GM12878 (cell line): ENCODE data around the gene DFFB. TPM values are rescaled to one million over a fixed set of nuclear protein-coding genes. Genes with fewer than 3 reads are reported as not detected.
A peak's percentile ranks its signal among the peaks of the same experiment; 100 is the strongest.

Experiments
- ATAC-seq: fragments of 200-7000 bp; cut with Tn5 transposase; 3 replicates; pipeline ENCODE4 v1.9.1; 2020; ENCODE audit warnings: mild to moderate bottlenecking, moderate library complexity
- BruUV-seq: library from RNA; stranded (reverse); fragments of 400-500 nt; replicated peaks from 2 replicates; lab custom pipeline; 2021; lab: Mats Ljungman, UMichigan
- CTCF ChIA-PET: fragments of 300-600 bp; sonication (Branson Sonifier 250); formaldehyde crosslinking; extraction: SDS; loops from one replicate; lab custom pipeline; 2021; ENCODE audit warnings: inconsistent platforms; lab: Yijun Ruan, JAX
- POLR2A ChIA-PET: fragments of 350-600 bp; formaldehyde crosslinking; extraction: SDS; loops from one replicate; lab custom pipeline; 2021; ENCODE audit warnings: inconsistent platforms; lab: Charles Lee
- RAD21 ChIA-PET: fragments of 300-600 bp; sonication (Branson Sonifier 250); formaldehyde crosslinking; loops from one replicate; lab custom pipeline; 2023; ENCODE audit warnings: antibody characterized with exemption; ENCODE audit not compliant: unreplicated experiment; lab: Charles Lee
- SMC1A ChIA-PET: fragments of 300-600 bp; sonication (Branson Sonifier 250); formaldehyde crosslinking; loops from one replicate; lab custom pipeline; 2023; ENCODE audit not compliant: unreplicated experiment, uncharacterized antibody; lab: Charles Lee
- DNase-seq: peaks from one replicate; pipeline ENCODE4 v3.0.0-alpha.2; 2011; ENCODE audit warnings: low read depth, low spot score
- FAIRE-seq: peaks from 3 replicates; lab custom pipeline; 2011; peaks lifted over from hg19 to GRCh38; lab: Jason Lieb, UNC
- H2AFZ ChIP-seq: 2 replicates; pipeline ENCODE4 v1.6.0; 2011; ENCODE audit warnings: low read depth, low read length, control low read depth; ENCODE audit not compliant: control insufficient read depth
- H3K27ac ChIP-seq: 2 replicates; pipeline ENCODE4 v1.5.1; 2011; ENCODE audit warnings: control low read depth; ENCODE audit not compliant: control insufficient read depth, insufficient read depth
- H3K27me3 ChIP-seq, 2 experiments: replicated peaks in 1 of 2; 2 replicates each; pipeline versions ENCODE4 v1.6.0 to v1.6.1; 2011; ENCODE audit warnings: low read length in 1 of 2; ENCODE audit not compliant: control insufficient read depth in 2 of 2, insufficient read depth in 2 of 2
- H3K36me3 ChIP-seq, 2 experiments: 2 replicates each; pipeline ENCODE4 v1.5.1; 2011; ENCODE audit warnings: low read length in 1 of 2; ENCODE audit not compliant: control insufficient read depth in 2 of 2, insufficient read depth in 2 of 2
- H3K4me1 ChIP-seq: 2 replicates; pipeline ENCODE4 v1.6.1; 2011; ENCODE audit warnings: mild to moderate bottlenecking, low read length, moderate library complexity, mixed read lengths; ENCODE audit not compliant: control insufficient read depth, insufficient read depth
- H3K4me2 ChIP-seq: 2 replicates; pipeline ENCODE4 v1.6.0; 2011; ENCODE audit warnings: control low read depth; ENCODE audit not compliant: control insufficient read depth, insufficient read depth
- H3K4me3 ChIP-seq: fragments of 200-600 bp; sonication (generic); 2 replicates; pipeline ENCODE4 v1.5.1; 2016
- H3K79me2 ChIP-seq: 2 replicates; pipeline ENCODE4 v1.6.0; 2011; ENCODE audit warnings: low read length; ENCODE audit not compliant: control insufficient read depth, insufficient read depth
- H3K9ac ChIP-seq: 2 replicates; pipeline ENCODE4 v1.8.0; 2011; ENCODE audit warnings: low read length, control low read depth, mixed read lengths; ENCODE audit not compliant: control insufficient read depth, insufficient read depth
- H3K9me3 ChIP-seq: replicated peaks from 3 replicates; pipeline ENCODE4 v1.5.1; 2011; ENCODE audit warnings: mild to moderate bottlenecking, low read length; ENCODE audit not compliant: control insufficient read depth, insufficient read depth
- H4K20me1 ChIP-seq: 2 replicates; pipeline ENCODE4 v1.6.0; 2011; ENCODE audit not compliant: control insufficient read depth, insufficient read depth
- E2F4 ChIP-seq: IDR thresholded peaks from 2 replicates; pipeline ENCODE4 v1.6.1; 2012; ENCODE audit warnings: low read depth, low read length, improper control_type of control experiment
- FOXK2 ChIP-seq: fragments of 450-650 bp; IDR thresholded peaks from 2 replicates; pipeline ENCODE4 v1.6.1; 2017; ENCODE audit warnings: mild to moderate bottlenecking, moderate library complexity
- GABPA ChIP-seq: IDR thresholded peaks from 2 replicates; pipeline ENCODE4 v1.6.1; 2014; ENCODE audit warnings: antibody characterized with exemption, low read depth, mild to moderate bottlenecking, inconsistent platforms
- MYC ChIP-seq: IDR thresholded peaks from 2 replicates; pipeline ENCODE4 v1.6.1; 2011; ENCODE audit warnings: mild to moderate bottlenecking, low read length, moderate library complexity, inconsistent platforms; ENCODE audit not compliant: insufficient read depth, insufficient replicate concordance, insufficient read length, severe bottlenecking
- NFYA ChIP-seq: IDR thresholded peaks from 2 replicates; pipeline ENCODE4 v1.6.1; 2011; ENCODE audit warnings: low read depth, mild to moderate bottlenecking, low read length, improper control_type of control experiment, borderline replicate concordance
- NFYB ChIP-seq: IDR thresholded peaks from 2 replicates; pipeline ENCODE4 v1.6.1; 2011; ENCODE audit warnings: low read depth, mild to moderate bottlenecking, low read length, improper control_type of control experiment, moderate library complexity; ENCODE audit not compliant: insufficient read depth
- RAD21 ChIP-seq: IDR thresholded peaks from 2 replicates; pipeline ENCODE4 v1.6.1; 2011; ENCODE audit warnings: mild to moderate bottlenecking, low read depth, low read length, moderate library complexity; ENCODE audit not compliant: insufficient read depth
- WGBS: methylation state at CpG from one replicate; pipeline ENCODE4 v1.1.6; 2016; ENCODE audit warnings: low lambda C conversion rate; ENCODE audit not compliant: insufficient replicate concordance, insufficient coverage; ENCODE audit errors: missing lambda C conversion rate; 5-methylcytosine and 5-hydroxymethylcytosine counted together
- in situ Hi-C: fragments of 300-500 bp; cut with MboI; formaldehyde crosslinking; loops from 9 replicates; pipeline ENCODE4 v1.14.3; 2018; ENCODE audit warnings: mixed read lengths
- intact Hi-C: fragments of 100-400 bp; cut with micrococcal nuclease; formaldehyde crosslinking; loops from one replicate; pipeline ENCODE4 v1.14.2; 2022; ENCODE audit not compliant: unreplicated experiment
- polyA plus RNA-seq, 11 experiments: library from polyadenylated mRNA; depleted of rRNA in 4 of 11; unstranded in 6 of 11; stranded (reverse) in 5 of 11; fragments of >200 nt; fragmentation: Nextera tagmentation in 4 of 11; fragmentation: Illumina TruSeq in 1 of 11; extraction: Ambion mirVana in 4 of 11; extraction: Trizol in 1 of 11; gene quantifications; 1 replicate in 1 of 11; 2 replicates in 10 of 11; pipeline versions ENCODE4 v1.2.1 to v1.2.3, GENCODE V29; 2011 to 2016; ENCODE audit warnings: inconsistent platforms in 2 of 11, missing spikeins in 2 of 11, low read depth in 1 of 11
- total RNA-seq, 4 experiments: library from RNA; depleted of rRNA in 3 of 4; stranded (reverse); fragments of >200 nt in 3 of 4; fragmentation: Illumina TruSeq in 1 of 4; extraction: Trizol in 1 of 4; gene quantifications; 2 replicates each; pipeline versions ENCODE4 v1.2.1 to v1.2.3, GENCODE V29; 2013 to 2021
- TF ChIP-seq, protein P1 (sequence below): fragments of 450-650 bp; IDR thresholded peaks from 2 replicates; pipeline ENCODE4 v1.6.1; 2016; ENCODE audit warnings: mild to moderate bottlenecking
- TF ChIP-seq, protein P2 (sequence below): IDR thresholded peaks from 2 replicates; pipeline ENCODE4 v1.6.1; 2011; ENCODE audit warnings: borderline replicate concordance, low read depth, mild to moderate bottlenecking, moderate library complexity, mixed read lengths, low read length; ENCODE audit not compliant: insufficient read depth; ENCODE audit errors: extremely low read length
- TF ChIP-seq, protein P3 (sequence below): fragments of 450-650 bp; formaldehyde crosslinking; IDR thresholded peaks from 2 replicates; pipeline ENCODE4 v1.4.0; 2020; ENCODE audit warnings: mild to moderate bottlenecking, moderate library complexity

The DFFB gene
- total and polyA plus RNA-seq, 10 of the 15 experiments (the other 5 are each of a cell fraction or from before 2014, with no cell fraction given): 2.7 to 10.7 (median 6.5) TPM

- TF ChIP-seq NFYB (no peak), E2F4 (peak; percentile 2; the same call in 1 of the 2 replicates)
Measured at GRCh38 chr1:3899754-3900149, 42.5 kb downstream of the DFFB start (continued).

DNA sequence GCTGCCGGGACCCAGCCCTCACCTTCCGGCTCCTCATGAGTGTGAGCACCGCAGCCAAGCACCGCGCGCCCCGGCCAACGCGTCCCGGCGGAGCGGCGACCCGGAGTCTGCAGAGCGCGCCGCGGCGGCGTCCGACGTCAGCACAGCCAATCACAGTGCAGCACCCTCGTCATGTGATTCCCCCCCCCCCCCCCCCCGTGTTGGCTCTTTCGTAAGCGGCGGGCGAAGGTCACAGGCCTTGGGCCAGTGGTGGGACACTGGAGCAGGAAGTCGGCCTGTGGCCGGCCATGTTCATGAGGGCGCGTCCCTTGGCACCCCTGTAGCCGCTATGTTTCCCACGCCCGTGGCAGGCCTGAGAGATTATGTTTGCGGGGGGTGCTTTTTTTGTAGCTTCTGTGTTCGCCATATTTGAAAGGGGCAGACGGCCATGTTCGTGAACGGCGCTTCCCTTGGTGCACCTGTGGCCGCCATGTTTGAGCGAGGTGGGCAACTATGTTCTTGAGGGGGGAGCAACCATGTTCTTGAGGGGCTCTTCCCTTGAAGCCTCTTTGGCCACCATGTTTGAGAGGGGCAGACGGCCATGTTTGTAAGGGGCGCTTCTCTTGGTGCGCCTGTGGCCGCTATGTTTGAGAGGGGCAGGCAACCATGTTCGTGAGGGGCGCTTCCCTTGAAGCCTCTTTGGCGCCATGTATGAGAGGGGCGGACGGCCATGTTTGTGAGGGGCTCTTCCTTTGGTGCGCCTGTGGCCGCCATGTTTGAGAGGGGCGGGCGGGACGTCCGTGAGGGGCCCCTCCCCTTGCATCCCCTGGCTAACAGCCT is 43.1 kb downstream of the DFFB start, which contains the start of gene C1orf174:
Gene C1orf174 (minus strand): TSS at position 123 of the 819 bp plus-strand sequence. CDS start 86 bp downstream, at position 37.
- no peaks in the 10 kb centered on the region for H3K36me3 ChIP-seq
- ChIA-PET CTCF (interaction anchor here (0.9 to 1.8 kb wide), 3 partner anchors 9 to 52 kb away, joined by 3 to 9 read pairs (median 4); partner anchors contain the start of genes CEP104 and DFFB), SMC1A (interaction anchor here (1.3 to 1.4 kb wide), 2 partner anchors 16 to 43 kb away, joined by 5 to 7 read pairs; partner anchors contain the start of genes CEP104 and DFFB), RAD21 (interaction anchor here (0.8 to 1.5 kb wide), 6 partner anchors 12 to 126 kb away, joined by 3 to 6 read pairs (median 4); partner anchors contain the start of genes DFFB and LRRC47), POLR2A (interaction anchor here (1.0 kb wide), 1 partner anchor 43 kb away, joined by 4 read pairs; the partner anchor contains the start of genes CEP104 and DFFB)
- H2AFZ ChIP-seq: peak within 1 kb of the TSS; percentile 97
- TSS peak; percentile 81 for BruUV-seq
- no peaks in the 10 kb centered on the region for H4K20me1 ChIP-seq
- H3K4me3 ChIP-seq: peak within 1 kb of the TSS; percentile 82
- ATAC-seq (peak; percentile 88), FAIRE-seq (peak; percentile 99), DNase-seq (peak; percentile 94)
- H3K79me2 ChIP-seq: peaks cover 27% of the 10 kb centered on the region
- H3K27ac ChIP-seq: peak within 1 kb of the TSS; percentile 93
- no peaks in the 10 kb centered on the region for H3K4me1 ChIP-seq
- intact Hi-C loops (loop anchor here (1.0 to 5.0 kb wide), 2 partner anchors 43 to 103 kb away; partner anchors contain the start of genes CEP104, DFFB and LRRC47), in situ Hi-C loops (no loop called here)
- H3K9ac ChIP-seq: peak within 1 kb of the TSS; percentile 87
- H3K27me3 ChIP-seq: no peaks in the 10 kb centered on the region
- H3K9me3 ChIP-seq: no peaks in the 10 kb centered on the region; the same call in 2 of the 3 replicates
- 1% methylated on average over 39 of the region's 58 CpGs for WGBS
- peak within 1 kb of the TSS; percentile 88 for H3K4me2 ChIP-seq
- TF ChIP-seq FOXK2 (no peak), NFYA (no peak), RAD21 (no peak), GABPA (peak; percentile 45; the same call in 1 of the 2 replicates), MYC (no peak)
- TF ChIP-seq, protein P1, sequence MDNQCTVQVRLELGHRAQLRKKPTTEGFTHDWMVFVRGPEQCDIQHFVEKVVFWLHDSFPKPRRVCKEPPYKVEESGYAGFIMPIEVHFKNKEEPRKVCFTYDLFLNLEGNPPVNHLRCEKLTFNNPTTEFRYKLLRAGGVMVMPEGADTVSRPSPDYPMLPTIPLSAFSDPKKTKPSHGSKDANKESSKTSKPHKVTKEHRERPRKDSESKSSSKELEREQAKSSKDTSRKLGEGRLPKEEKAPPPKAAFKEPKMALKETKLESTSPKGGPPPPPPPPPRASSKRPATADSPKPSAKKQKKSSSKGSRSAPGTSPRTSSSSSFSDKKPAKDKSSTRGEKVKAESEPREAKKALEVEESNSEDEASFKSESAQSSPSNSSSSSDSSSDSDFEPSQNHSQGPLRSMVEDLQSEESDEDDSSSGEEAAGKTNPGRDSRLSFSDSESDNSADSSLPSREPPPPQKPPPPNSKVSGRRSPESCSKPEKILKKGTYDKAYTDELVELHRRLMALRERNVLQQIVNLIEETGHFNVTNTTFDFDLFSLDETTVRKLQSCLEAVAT: peak; percentile 98
- TF ChIP-seq, protein P2, sequence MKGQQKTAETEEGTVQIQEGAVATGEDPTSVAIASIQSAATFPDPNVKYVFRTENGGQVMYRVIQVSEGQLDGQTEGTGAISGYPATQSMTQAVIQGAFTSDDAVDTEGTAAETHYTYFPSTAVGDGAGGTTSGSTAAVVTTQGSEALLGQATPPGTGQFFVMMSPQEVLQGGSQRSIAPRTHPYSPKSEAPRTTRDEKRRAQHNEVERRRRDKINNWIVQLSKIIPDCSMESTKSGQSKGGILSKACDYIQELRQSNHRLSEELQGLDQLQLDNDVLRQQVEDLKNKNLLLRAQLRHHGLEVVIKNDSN: peak; percentile 71
- TF ChIP-seq, protein P3, sequence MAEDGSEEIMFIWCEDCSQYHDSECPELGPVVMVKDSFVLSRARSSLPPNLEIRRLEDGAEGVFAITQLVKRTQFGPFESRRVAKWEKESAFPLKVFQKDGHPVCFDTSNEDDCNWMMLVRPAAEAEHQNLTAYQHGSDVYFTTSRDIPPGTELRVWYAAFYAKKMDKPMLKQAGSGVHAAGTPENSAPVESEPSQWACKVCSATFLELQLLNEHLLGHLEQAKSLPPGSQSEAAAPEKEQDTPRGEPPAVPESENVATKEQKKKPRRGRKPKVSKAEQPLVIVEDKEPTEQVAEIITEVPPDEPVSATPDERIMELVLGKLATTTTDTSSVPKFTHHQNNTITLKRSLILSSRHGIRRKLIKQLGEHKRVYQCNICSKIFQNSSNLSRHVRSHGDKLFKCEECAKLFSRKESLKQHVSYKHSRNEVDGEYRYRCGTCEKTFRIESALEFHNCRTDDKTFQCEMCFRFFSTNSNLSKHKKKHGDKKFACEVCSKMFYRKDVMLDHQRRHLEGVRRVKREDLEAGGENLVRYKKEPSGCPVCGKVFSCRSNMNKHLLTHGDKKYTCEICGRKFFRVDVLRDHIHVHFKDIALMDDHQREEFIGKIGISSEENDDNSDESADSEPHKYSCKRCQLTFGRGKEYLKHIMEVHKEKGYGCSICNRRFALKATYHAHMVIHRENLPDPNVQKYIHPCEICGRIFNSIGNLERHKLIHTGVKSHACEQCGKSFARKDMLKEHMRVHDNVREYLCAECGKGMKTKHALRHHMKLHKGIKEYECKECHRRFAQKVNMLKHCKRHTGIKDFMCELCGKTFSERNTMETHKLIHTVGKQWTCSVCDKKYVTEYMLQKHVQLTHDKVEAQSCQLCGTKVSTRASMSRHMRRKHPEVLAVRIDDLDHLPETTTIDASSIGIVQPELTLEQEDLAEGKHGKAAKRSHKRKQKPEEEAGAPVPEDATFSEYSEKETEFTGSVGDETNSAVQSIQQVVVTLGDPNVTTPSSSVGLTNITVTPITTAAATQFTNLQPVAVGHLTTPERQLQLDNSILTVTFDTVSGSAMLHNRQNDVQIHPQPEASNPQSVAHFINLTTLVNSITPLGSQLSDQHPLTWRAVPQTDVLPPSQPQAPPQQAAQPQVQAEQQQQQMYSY (CRISPR knock-in tag): no peak
